ENCODE measurements around the gene IQUB.
"Not testable (repeated sequence)": the region's sequence is repeated elsewhere in the genome, so short reads cannot be mapped to it uniquely, and the experiment has no call there.

Gene IQUB

GRCh38 chr7:123485187-123485586 lies 49.2 kb downstream of the IQUB start:
- no peak for DNase-seq

GRCh38 chr7:123484199-123484598 lies 50.2 kb downstream of the IQUB start:
- no peak for DNase-seq

- no peak for DNase-seq
Observed at GRCh38 chr7:123480107-123480506, 54.3 kb downstream of the IQUB start.

- DNase-seq, result not testable (repeated sequence)
Observed at GRCh38 chr7:123478056-123478455, 56.3 kb downstream of the IQUB start.

GRCh38 chr7:123472750-123473445 lies 61.5 kb downstream of the IQUB start:
- no peak for DNase-seq

- no peak for DNase-seq
Observed at GRCh38 chr7:123472327-123472726, 62.1 kb downstream of the IQUB start.

- DNase-seq, result no peak
Observed at GRCh38 chr7:123468303-123468702, 66.1 kb downstream of the IQUB start.

- no peak for DNase-seq
Observed at GRCh38 chr7:123463890-123464289, 70.5 kb downstream of the IQUB start.

- no peak for DNase-seq
Observed at GRCh38 chr7:123460616-123461015, 73.8 kb downstream of the IQUB start.

- no peak for DNase-seq
Observed at GRCh38 chr7:123455965-123456470, 78.4 kb downstream of the IQUB start.

- no peak for DNase-seq
Observed at GRCh38 chr7:123440101-123440548, 94.3 kb downstream of the IQUB start.

GRCh38 chr7:123439191-123439590 lies 95.2 kb downstream of the IQUB start:
- DNase-seq, result no peak

GRCh38 chr7:123437447-123437995 lies 96.9 kb downstream of the IQUB start:
- no peak for DNase-seq

GRCh38 chr7:123435080-123435700 lies 99.2 kb downstream of the IQUB start:
- DNase-seq, result no peak

GRCh38 chr7:123433665-123434064 lies 100.7 kb downstream of the IQUB start:
- no peak for DNase-seq

GRCh38 chr7:123432601-123433000 lies 101.8 kb downstream of the IQUB start:
- DNase-seq, result no peak

- DNase-seq, result no peak
Observed at GRCh38 chr7:123431075-123431614, 103.2 kb downstream of the IQUB start.

GRCh38 chr7:123425246-123425645 lies 109.1 kb downstream of the IQUB start:
- no peak for DNase-seq

GRCh38 chr7:123424463-123424862 lies 109.9 kb downstream of the IQUB start:
- no peak for DNase-seq

GRCh38 chr7:123423622-123424021 lies 110.8 kb downstream of the IQUB start:
- DNase-seq, result no peak

- no peak for DNase-seq
Observed at GRCh38 chr7:123417580-123417979, 116.8 kb downstream of the IQUB start.

- no peak for DNase-seq
Observed at GRCh38 chr7:123415625-123416024, 118.8 kb downstream of the IQUB start.

- DNase-seq, result no peak
Observed at GRCh38 chr7:123410273-123410904, 124.0 kb downstream of the IQUB start.

All from activated CD4-positive, alpha-beta T cell treated with anti-CD3 and anti-CD28 coated beads, Interleukin-2, amount 50 U/mL, for 1 hour (primary cell).